ENCODE data around the gene CD70.
"Not testable (repeated sequence)": the region's sequence is repeated elsewhere in the genome, so short reads cannot be mapped to it uniquely, and the experiment has no call there.

The CD70 gene

GRCh38 chr19:6617374-6617773 is 26.4 kb upstream of the CD70 start:
- Histone ChIP-seq H3K9me3 (ENCODE audit: insufficient read depth, low read length) (peaks cover 17% of the 10 kb centered on the region), H3K4me3 (ENCODE audit: insufficient read length, low read depth) (no peak overlapping the region), H3K4me1 (ENCODE audit: insufficient read depth, insufficient read length) (no peaks in the 10 kb centered on the region), H3K27me3 (ENCODE audit: insufficient read depth, insufficient read length) (no peaks in the 10 kb centered on the region), H3K9ac (ENCODE audit: insufficient read length, low read depth) (no peak overlapping the region), H3K36me3 (ENCODE audit: insufficient read depth, insufficient read length, low read length) (no peaks in the 10 kb centered on the region)
- no peak for TF ChIP-seq YY1 (IDR thresholded peaks at IDR 0.05; ENCODE audit: insufficient read depth, insufficient read length)
- no peak for TF ChIP-seq ZNF274 (IDR thresholded peaks at IDR 0.05; ENCODE audit: low read depth, low read length)
- TF ChIP-seq SUZ12 (IDR thresholded peaks at IDR 0.05; ENCODE audit: extremely low read depth, insufficient read depth, insufficient read length) = no peak
- DNase-seq (ENCODE audit: low read depth, low spot score) = no peak

- Histone ChIP-seq H3K4me3 (ENCODE audit: insufficient read length, low read depth) (no peak overlapping the region), H3K4me1 (ENCODE audit: insufficient read depth, insufficient read length) (no peaks in the 10 kb centered on the region), H3K27me3 (ENCODE audit: insufficient read depth, insufficient read length) (no peaks in the 10 kb centered on the region), H3K9ac (ENCODE audit: insufficient read length, low read depth) (no peak overlapping the region), H3K9me3 (ENCODE audit: insufficient read depth, low read length) (peaks cover 9% of the 10 kb centered on the region; the same call in 1 of the 2 replicates), H3K36me3 (ENCODE audit: insufficient read depth, insufficient read length, low read length) (no peaks in the 10 kb centered on the region)
- no peak for DNase-seq (ENCODE audit: low read depth, low spot score)
- TF ChIP-seq YY1 (IDR thresholded peaks at IDR 0.05; ENCODE audit: insufficient read depth, insufficient read length) (no peak), SUZ12 (IDR thresholded peaks at IDR 0.05; ENCODE audit: extremely low read depth, insufficient read depth, insufficient read length) (no peak), ZNF274 (IDR thresholded peaks at IDR 0.05; ENCODE audit: low read depth, low read length) (no peak)
These were observed 25.1 kb upstream of the CD70 start for GRCh38 chr19:6616011-6616410.

- no peak for TF ChIP-seq SUZ12 (IDR thresholded peaks at IDR 0.05; ENCODE audit: extremely low read depth, insufficient read depth, insufficient read length)
- no peak for TF ChIP-seq ZNF274 (IDR thresholded peaks at IDR 0.05; ENCODE audit: low read depth, low read length)
- no peak for TF ChIP-seq YY1 (IDR thresholded peaks at IDR 0.05; ENCODE audit: insufficient read depth, insufficient read length)
- no peak overlapping the region for H3K4me3 ChIP-seq (ENCODE audit: insufficient read length, low read depth)
- H3K4me1 ChIP-seq (ENCODE audit: insufficient read depth, insufficient read length) = no peaks in the 10 kb centered on the region
- no peaks in the 10 kb centered on the region for H3K36me3 ChIP-seq (ENCODE audit: insufficient read depth, insufficient read length, low read length)
- H3K9ac ChIP-seq (ENCODE audit: insufficient read length, low read depth) = no peak overlapping the region
- DNase-seq (ENCODE audit: low read depth, low spot score) = no peak
- no peaks in the 10 kb centered on the region for H3K9me3 ChIP-seq (ENCODE audit: insufficient read depth, low read length)
- H3K27me3 ChIP-seq (ENCODE audit: insufficient read depth, insufficient read length) = no peaks in the 10 kb centered on the region
These were observed 22.8 kb upstream of the CD70 start for GRCh38 chr19:6613711-6614110.

GRCh38 chr19:6610934-6611852 is 20.2 kb upstream of the CD70 start:
- Histone ChIP-seq H3K4me3 (ENCODE audit: insufficient read length, low read depth) (no peak overlapping the region), H3K9me3 (ENCODE audit: insufficient read depth, low read length) (no peaks in the 10 kb centered on the region), H3K9ac (ENCODE audit: insufficient read length, low read depth) (no peak overlapping the region), H3K36me3 (ENCODE audit: insufficient read depth, insufficient read length, low read length) (no peaks in the 10 kb centered on the region), H3K4me1 (ENCODE audit: insufficient read depth, insufficient read length) (no peaks in the 10 kb centered on the region), H3K27me3 (ENCODE audit: insufficient read depth, insufficient read length) (no peaks in the 10 kb centered on the region)
- TF ChIP-seq ZNF274 (IDR thresholded peaks at IDR 0.05; ENCODE audit: low read depth, low read length) (no peak), SUZ12 (IDR thresholded peaks at IDR 0.05; ENCODE audit: extremely low read depth, insufficient read depth, insufficient read length) (no peak), YY1 (IDR thresholded peaks at IDR 0.05; ENCODE audit: insufficient read depth, insufficient read length) (no peak)
- DNase-seq (ENCODE audit: low read depth, low spot score) = no peak

- no peak for TF ChIP-seq ZNF274 (IDR thresholded peaks at IDR 0.05; ENCODE audit: low read depth, low read length)
- TF ChIP-seq SUZ12 (IDR thresholded peaks at IDR 0.05; ENCODE audit: extremely low read depth, insufficient read depth, insufficient read length) = no peak
- TF ChIP-seq YY1 (IDR thresholded peaks at IDR 0.05; ENCODE audit: insufficient read depth, insufficient read length) = no peak
- H3K36me3 ChIP-seq (ENCODE audit: insufficient read depth, insufficient read length, low read length) = no peaks in the 10 kb centered on the region
- no peaks in the 10 kb centered on the region for H3K9me3 ChIP-seq (ENCODE audit: insufficient read depth, low read length)
- no peak overlapping the region for H3K9ac ChIP-seq (ENCODE audit: insufficient read length, low read depth)
- DNase-seq (ENCODE audit: low read depth, low spot score) = no peak
- H3K4me3 ChIP-seq (ENCODE audit: insufficient read length, low read depth) = no peak overlapping the region
- H3K4me1 ChIP-seq (ENCODE audit: insufficient read depth, insufficient read length) = no peaks in the 10 kb centered on the region
- no peaks in the 10 kb centered on the region for H3K27me3 ChIP-seq (ENCODE audit: insufficient read depth, insufficient read length)
These were observed 18.0 kb upstream of the CD70 start for GRCh38 chr19:6608940-6609339.

GRCh38 chr19:6608146-6608545 is 17.2 kb upstream of the CD70 start:
- not testable (repeated sequence) for H3K9me3 ChIP-seq (ENCODE audit: insufficient read depth, low read length); H3K36me3 ChIP-seq (ENCODE audit: insufficient read depth, insufficient read length, low read length); H3K9ac ChIP-seq (ENCODE audit: insufficient read length, low read depth); H3K4me1 ChIP-seq (ENCODE audit: insufficient read depth, insufficient read length); H3K4me3 ChIP-seq (ENCODE audit: insufficient read length, low read depth); H3K27me3 ChIP-seq (ENCODE audit: insufficient read depth, insufficient read length); DNase-seq (ENCODE audit: low read depth, low spot score)

- H3K27me3 ChIP-seq (ENCODE audit: insufficient read depth, insufficient read length); H3K36me3 ChIP-seq (ENCODE audit: insufficient read depth, insufficient read length, low read length); DNase-seq (ENCODE audit: low read depth, low spot score); H3K9me3 ChIP-seq (ENCODE audit: insufficient read depth, low read length); H3K4me1 ChIP-seq (ENCODE audit: insufficient read depth, insufficient read length); H3K9ac ChIP-seq (ENCODE audit: insufficient read length, low read depth); H3K4me3 ChIP-seq (ENCODE audit: insufficient read length, low read depth): not testable (repeated sequence)
These were observed 15.5 kb upstream of the CD70 start for GRCh38 chr19:6606276-6607070.

Measured in NT2/D1 (cell line).